Heart left ventricle (tissue), 13 donors: ENCODE results near the gene RASSF5.

Experiments
- POLR2A ChIP-seq, 2 donors: fragments of 450-650 bp; IDR thresholded peaks; one replicate each; pipeline ENCODE4 v1.6.1; 2017; ENCODE audit warnings: antibody characterized with exemption in 2 of 2, mild to moderate bottlenecking in 2 of 2, moderate library complexity in 2 of 2
- TF ChIP-seq, protein P1 (sequence below), 12 donors: fragments of 200-600 bp; sonication (generic) in 4 of 12; IDR thresholded peaks; one replicate each; pipeline versions ENCODE4 v1.5.0 to v1.8.0; 2018 to 2022; ENCODE audit warnings: antibody characterized with exemption in 12 of 12, mild to moderate bottlenecking in 5 of 12
- donor health status: ischemic (EF 13 %, LVEDD 7.1; RV severe dilation, severe dysfunction).
- donor health status: DM: no; HTN: yes; CAD: no.
- donor health status: DM: no; HTN: no; CAD: no.
- donor health status: ischemic (EF 25% LVEDD 6.9; RV normal size, moderate dysfunction).
- donor health status: ischemic (EF 25% LVEDD 5.7; RV mildly dilated, moderate dysfunction).
- donor health status: ischemic (EF 35%, LVEDD 5.7; RV mildly dilated, moderate dysfunction).
- donor health status: nonischemic (EF 11% LVEDD 7.7; RV severe dilation, severe dysfunction).
- donor health status: DM: yes; HTN: yes; CAD: no.
- donor health status: PGD.
- donor health status: ischemic (EF 29% LVEDD 5.4; RV normal size, mild dysfunction).
- donor health status: nonischemic (EF 23%, LVEDD 6.1; RV moderate dilation, normal function).

DNA sequence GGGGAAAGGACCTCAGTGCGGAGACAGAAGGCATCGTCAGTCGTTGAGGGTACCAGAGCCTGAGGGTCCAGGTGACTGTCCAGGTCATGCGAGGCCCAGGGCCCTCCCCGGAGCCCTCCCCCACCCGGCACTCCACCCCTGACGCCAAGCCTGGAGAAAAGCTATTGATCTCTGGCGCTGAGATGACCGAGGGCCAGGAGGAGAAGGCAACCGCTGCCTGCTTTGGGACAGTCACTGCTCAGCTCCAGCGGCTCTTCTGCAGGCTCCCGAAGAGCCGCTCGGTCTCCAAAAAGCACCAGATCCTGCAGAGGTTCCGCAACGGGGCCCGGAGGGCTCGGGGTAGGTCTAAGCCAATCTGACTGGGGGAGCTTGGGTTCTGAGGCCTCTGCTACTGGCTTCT lies 10.9 kb downstream of the RASSF5 start:
- TF ChIP-seq, protein P1, sequence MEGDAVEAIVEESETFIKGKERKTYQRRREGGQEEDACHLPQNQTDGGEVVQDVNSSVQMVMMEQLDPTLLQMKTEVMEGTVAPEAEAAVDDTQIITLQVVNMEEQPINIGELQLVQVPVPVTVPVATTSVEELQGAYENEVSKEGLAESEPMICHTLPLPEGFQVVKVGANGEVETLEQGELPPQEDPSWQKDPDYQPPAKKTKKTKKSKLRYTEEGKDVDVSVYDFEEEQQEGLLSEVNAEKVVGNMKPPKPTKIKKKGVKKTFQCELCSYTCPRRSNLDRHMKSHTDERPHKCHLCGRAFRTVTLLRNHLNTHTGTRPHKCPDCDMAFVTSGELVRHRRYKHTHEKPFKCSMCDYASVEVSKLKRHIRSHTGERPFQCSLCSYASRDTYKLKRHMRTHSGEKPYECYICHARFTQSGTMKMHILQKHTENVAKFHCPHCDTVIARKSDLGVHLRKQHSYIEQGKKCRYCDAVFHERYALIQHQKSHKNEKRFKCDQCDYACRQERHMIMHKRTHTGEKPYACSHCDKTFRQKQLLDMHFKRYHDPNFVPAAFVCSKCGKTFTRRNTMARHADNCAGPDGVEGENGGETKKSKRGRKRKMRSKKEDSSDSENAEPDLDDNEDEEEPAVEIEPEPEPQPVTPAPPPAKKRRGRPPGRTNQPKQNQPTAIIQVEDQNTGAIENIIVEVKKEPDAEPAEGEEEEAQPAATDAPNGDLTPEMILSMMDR (IDR thresholded peaks at IDR 0.05): no peak
- TF ChIP-seq POLR2A (IDR thresholded peaks at IDR 0.05): no peak
